Measurements from ENCODE around the gene CLTB. TPM values are rescaled to one million over a fixed set of nuclear protein-coding genes. Genes with fewer than 3 reads are reported as not detected.
A peak's percentile ranks its signal among the peaks of the same experiment; 100 is the strongest.

CLTB gene
- total and polyA plus RNA-seq, 2 of the 13 experiments (the other 11 are each of a cell fraction or from before 2014, with no cell fraction given), result 23.3 to 33.8 TPM

- peak; percentile 85; the same call in 1 of the 2 replicates for TF ChIP-seq ZSCAN21 (CRISPR knock-in tag; IDR thresholded peaks at IDR 0.05; ENCODE audit: borderline replicate concordance)
- TF ChIP-seq TSC22D2 (CRISPR knock-in tag; IDR thresholded peaks at IDR 0.05; ENCODE audit: borderline replicate concordance), result no peak; the same call in 1 of the 2 replicates
- 0 out of 2 replicates have a peak, but pooled peaks have one; percentile 60 for TF ChIP-seq ZNF891 (CRISPR knock-in tag; IDR thresholded peaks at IDR 0.05)
- TF ChIP-seq ZNF3 (CRISPR knock-in tag; IDR thresholded peaks at IDR 0.05), result no peak
- no peak for TF ChIP-seq CHCHD3 (CRISPR knock-in tag; IDR thresholded peaks at IDR 0.05)
- TF ChIP-seq ZBTB49 (CRISPR knock-in tag; IDR thresholded peaks at IDR 0.05; ENCODE audit: borderline replicate concordance), result no peak
- no peak for TF ChIP-seq SRF (IDR thresholded peaks at IDR 0.05; ENCODE audit: low read depth, low read length)
- TF ChIP-seq ELF1 (CRISPR knock-in tag; IDR thresholded peaks at IDR 0.05), result no peak
- TF ChIP-seq ZNF619 (CRISPR knock-in tag; IDR thresholded peaks at IDR 0.05), result no peak
- TF ChIP-seq HHEX (CRISPR knock-in tag; IDR thresholded peaks at IDR 0.05), result no peak
- TF ChIP-seq FOXC1 (CRISPR knock-in tag; IDR thresholded peaks at IDR 0.05; ENCODE audit: borderline replicate concordance), result peak; percentile 91
- TF ChIP-seq ZNF276 (CRISPR knock-in tag; IDR thresholded peaks at IDR 0.05; ENCODE audit: low read depth), result no peak; the same call in 1 of the 2 replicates
- TF ChIP-seq ETS1 (CRISPR knock-in tag; IDR thresholded peaks at IDR 0.05), result no peak
- TF ChIP-seq ZBTB26 (CRISPR knock-in tag; IDR thresholded peaks at IDR 0.05; ENCODE audit: borderline replicate concordance), result peak; percentile 54; the same call in 1 of the 2 replicates
- TF ChIP-seq ZHX1 (CRISPR knock-in tag; IDR thresholded peaks at IDR 0.05; ENCODE audit: low read depth), result peak; percentile 66; the same call in 1 of the 2 replicates
- TF ChIP-seq PBX3 (CRISPR knock-in tag; IDR thresholded peaks at IDR 0.05; ENCODE audit: borderline replicate concordance), result peak; percentile 37; the same call in 1 of the 2 replicates
- no peak for TF ChIP-seq CBX1 (IDR thresholded peaks at IDR 0.05; ENCODE audit: low read depth)
Measured at GRCh38 chr5:176415952-176416924, at the start of gene CLTB (continued).

Measured in HepG2 (cell line).